Measurements from ENCODE around the gene TMEM38A.

Gene TMEM38A

GRCh38 chr19:16660763-16661479 is at the start of gene TMEM38A:
TMEM38A (plus strand) TSS chr19:16661139; CDS start chr19:16661218, 79 bp downstream.
- DNase-seq (ENCODE audit: low read depth in 3 of 3) = peak in 1 of 3 experiments; percentile 18

DNA sequence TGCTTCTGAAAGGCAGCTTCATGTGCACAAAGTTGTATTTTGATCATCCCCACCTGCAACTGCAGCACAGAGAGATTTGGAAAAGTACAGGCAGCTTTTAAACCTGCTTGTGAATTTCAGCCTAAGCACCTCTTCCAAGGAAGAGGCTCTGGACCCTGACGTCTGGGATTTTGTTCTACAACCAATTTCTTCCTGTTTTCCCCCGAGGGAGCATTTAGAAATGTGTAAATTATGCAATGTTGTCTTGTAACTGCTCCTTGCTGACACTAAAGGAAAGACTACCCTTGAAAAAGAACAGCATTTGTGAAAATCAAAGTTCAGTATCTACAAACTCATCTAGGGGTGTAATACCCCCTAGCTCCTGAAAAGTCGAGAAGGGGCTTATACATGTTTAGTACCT is 48.3 kb upstream of the TMEM38A start:
- DNase-seq (ENCODE audit: low read depth in 3 of 3) = no peak

GRCh38 chr19:16613841-16614240 is 47.1 kb upstream of the TMEM38A start:
- DNase-seq (ENCODE audit: low read depth in 3 of 3) = no peak

DNA sequence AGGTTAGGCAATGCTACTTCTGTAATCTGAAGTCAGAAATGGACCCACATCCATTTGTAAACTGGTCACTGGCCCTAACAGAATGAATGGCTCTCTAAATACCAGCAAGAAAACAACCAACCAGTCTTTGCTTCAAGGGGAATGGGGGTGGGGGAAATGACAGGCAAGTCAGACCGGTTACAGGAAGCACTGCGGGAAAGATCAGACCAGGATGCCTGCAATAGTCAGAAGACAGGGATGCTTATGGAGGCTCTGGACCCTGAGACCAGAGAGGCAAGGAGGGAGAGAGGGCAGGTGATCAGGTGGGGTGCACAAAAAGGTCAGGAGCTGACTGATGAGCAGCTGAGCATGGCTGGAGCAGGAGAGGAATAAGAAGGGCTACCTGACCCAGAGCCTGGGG is 46.0 kb upstream of the TMEM38A start:
- DNase-seq (ENCODE audit: low read depth in 3 of 3) = no peak

DNA sequence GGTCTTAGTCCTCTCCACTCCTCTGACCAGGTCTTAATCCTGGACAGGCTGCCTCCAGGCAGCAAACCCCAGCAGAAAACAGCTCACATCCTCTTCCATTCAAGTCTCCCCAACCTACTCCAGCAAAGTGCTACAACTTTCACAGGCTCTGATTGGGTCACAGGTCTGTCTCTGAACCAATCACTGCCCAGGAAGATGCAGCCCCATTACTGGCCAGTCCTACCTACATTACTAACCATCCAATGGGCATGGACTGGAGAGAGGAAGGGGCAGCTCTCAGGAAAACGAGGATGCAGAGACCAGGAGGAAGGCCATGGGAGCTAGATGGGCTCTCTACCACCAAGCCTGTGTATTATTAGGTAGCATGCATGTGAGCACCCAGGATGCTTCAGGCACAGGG is 45.1 kb upstream of the TMEM38A start:
- no peak for DNase-seq (ENCODE audit: low read depth in 3 of 3)

DNA sequence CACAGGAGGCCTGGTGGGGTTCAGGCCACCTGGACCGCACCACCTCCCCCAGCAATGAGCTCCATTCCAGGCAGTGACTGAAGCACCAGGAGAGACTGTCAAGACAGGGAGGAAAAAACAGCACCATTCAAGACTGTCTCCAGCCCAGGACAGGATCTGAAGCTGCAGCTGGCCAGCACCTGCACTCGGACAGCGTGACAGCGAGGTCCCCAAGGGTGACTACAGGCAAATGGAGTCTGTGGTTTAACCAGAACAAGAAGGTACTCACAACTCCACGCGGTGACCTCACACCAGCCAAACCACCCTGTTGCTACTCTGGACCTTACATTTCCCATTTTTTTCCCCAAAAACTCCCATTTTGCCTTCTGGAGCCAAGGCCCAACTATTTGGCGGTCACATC is 42.7 kb upstream of the TMEM38A start:
- DNase-seq (ENCODE audit: low read depth in 3 of 3) = no peak

- no peak for DNase-seq (ENCODE audit: low read depth in 3 of 3)
Measured at GRCh38 chr19:16619457-16619856, 41.5 kb upstream of the TMEM38A start.

- DNase-seq (ENCODE audit: low read depth in 3 of 3) = no peak
Measured at GRCh38 chr19:16620018-16620417, 40.9 kb upstream of the TMEM38A start.

DNA sequence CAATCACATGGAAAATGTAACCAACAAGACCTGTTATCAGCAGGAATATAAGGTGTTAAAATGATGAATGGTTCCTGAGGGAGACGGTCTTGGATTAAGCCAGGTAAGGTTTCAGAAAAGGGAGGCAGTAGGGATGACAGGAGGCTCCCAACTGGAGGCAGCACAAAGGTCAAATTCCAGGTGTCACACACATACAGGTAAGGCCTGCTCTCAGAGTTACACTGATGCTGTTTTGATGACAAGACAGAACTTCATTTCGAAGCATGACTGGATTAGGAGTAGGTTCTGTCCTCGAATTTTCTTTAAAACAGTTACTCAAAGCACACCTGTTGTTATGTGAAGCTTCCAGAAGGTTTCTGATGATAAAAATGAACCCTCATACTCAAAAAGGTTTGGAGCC is 40.4 kb upstream of the TMEM38A start:
- DNase-seq (ENCODE audit: low read depth in 3 of 3) = no peak

DNA sequence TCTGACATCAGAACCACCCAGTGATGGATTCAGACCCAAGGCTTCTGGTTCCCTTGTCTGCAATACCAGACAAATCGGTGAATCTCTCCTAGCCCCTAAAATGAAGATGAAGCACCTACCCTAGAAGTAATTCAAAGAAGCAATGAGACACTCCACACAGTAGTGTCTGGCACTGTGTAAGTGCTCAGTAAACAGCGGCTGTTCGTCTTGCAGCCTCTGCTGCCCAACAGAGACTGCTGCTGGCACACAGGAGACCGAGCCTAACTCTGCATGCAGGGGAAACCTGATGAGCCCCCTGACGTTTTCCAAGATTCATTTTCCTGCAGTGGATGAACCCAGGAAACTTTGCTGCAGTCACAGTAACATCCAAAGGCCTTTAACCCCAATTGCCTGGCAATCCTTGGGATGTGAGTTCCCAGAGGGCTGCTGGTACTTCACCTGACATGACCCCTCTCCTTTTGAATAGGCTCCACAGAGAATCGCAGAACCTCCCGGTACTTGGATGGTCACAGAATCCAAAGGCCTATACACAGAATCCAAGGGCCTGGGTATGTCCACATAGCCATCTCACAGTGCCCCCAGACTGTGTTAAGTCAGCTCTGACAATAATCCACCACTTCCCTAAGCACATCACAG is 39.7 kb upstream of the TMEM38A start:
- DNase-seq (ENCODE audit: low read depth in 3 of 3) = no peak

- no peak for DNase-seq (ENCODE audit: low read depth in 3 of 3)
Measured at GRCh38 chr19:16623066-16623465, 37.9 kb upstream of the TMEM38A start.

DNA sequence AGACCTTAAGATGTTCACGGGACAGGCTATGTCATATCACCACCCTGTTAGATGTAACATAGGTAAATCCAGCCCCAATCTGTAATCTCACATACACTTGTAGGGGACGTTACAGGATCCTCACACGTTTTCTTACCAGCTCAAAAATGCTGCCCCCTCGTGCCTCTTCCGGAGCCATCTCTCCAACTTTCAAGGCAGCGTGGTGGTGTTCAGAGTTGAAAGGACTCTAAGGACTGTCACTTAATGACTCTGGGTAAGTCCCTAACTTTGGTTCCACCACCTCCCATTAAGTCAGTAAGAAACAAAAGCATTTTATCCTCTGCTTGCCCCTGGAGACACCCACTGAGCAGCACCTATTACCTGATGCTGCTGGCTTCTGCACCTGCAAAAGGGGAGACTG is 37.4 kb upstream of the TMEM38A start:
- DNase-seq (ENCODE audit: low read depth in 3 of 3) = no peak

DNA sequence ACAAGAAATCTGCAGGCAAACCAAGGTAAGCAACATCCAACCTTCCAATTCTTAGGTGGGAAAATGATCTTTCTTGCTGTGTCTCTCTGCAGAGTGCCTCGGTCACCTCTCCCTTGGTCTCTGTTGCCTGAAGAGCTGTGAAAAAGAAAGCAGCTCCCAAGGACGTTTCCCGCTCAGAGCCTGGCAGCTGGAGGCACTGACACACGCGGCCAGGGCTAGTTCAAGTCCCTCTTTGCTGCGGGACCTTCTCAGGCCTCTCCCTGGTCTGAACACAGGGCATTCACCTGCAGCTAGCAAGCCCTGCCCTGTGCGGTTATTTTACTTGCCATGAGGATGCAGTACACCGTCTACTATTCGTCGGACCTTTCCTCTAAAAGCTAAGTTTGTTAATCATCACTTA is 36.7 kb upstream of the TMEM38A start:
- DNase-seq (ENCODE audit: low read depth in 3 of 3) = no peak

DNA sequence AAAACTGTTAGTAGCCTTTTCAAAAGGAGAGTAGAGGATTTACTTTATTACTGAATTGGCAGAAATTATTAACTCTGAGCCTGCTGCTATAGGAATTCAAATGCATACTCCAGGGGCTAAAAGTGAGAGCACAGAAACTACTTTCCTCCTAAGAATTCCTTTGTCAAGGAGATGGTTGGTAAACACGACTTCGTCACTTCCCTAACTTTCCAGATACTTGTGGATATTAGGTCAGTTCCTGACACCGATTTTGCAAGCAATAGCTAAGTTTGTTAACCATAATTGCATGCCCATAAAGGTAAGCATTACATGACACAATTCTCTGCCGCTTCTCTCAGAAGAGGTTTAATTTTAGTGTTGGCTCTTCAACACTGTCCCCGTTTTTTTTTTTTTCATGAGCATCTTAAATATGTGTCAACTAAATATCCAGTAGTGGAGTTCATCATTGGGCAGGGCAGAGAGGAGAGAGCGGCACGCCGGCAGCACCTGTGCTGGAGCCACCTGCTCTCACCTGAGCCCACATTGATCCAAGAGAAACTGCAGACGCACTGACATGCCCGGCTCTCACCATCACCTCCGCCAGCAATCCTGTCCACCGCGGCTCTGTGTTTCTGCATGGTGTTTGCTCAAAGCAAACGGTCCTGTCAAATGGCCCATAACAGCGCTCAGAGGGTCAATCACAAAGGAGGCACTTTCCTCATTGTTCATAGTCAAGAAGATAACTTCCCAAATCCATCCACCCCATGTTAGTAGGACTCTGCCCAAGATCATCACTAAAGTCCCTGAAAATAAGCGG is 35.6 kb upstream of the TMEM38A start:
- no peak for DNase-seq (ENCODE audit: low read depth in 3 of 3)

DNA sequence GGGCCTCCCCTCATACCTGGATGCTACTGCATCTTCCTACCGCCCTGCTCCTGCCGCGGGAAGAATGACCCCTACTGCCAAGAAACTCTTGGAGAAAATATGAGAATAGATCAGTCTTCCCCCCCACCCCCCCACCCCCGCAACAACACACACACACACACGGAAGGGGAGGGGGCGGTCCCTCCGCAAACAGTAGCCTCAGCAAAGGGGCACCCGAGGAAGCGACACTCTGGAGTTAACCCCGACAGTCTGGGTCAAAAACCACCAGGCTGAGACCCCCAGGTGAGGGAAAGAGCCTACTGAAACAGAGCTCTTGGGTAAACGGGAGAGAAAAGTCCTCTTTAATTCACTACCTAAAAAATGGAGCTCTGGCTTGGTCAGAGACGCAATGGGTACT is 34.1 kb upstream of the TMEM38A start:
- peak in 1 of 3 experiments; percentile 13 for DNase-seq (ENCODE audit: low read depth in 3 of 3)

DNA sequence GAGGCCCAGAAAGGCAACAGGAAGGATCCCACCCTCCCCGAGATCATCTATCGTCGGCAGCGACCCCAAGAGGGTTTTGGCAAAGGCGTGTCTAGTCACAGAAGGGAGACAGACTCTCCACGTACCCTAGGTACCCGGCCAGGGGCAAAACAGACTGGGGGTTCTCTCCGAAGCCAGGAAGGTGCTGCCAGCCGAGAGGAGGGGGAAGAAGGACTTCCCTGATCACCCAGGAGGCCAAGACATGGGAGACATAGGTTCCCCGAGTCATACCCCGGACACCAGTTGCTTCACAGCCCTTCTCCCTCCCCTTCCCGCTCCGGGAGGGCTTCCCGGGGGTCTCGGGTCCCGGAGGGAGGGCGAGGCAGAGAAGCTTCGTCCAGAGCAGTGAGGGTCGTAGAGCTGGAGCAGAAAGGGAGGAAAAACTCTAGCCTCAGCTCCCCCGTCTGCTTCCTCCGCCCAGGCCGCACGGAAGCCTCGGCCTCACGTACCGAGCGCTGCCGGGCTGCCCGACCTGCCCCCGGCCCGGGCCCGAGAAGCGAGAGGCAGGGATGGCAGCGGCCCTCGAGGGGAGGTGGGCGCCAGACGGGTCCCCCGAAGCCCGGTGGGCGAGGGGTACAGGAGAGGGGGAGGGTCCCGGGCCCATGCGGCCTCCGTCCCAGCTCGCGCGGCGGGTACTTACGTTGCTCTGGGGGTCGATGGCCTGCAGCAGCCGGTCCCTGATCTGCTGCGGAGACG is 33.6 kb upstream of the TMEM38A start:
- DNase-seq (ENCODE audit: low read depth in 3 of 3) = peak in 1 of 3 experiments; percentile 7

- no peak for DNase-seq (ENCODE audit: low read depth in 3 of 3)
Measured at GRCh38 chr19:16627928-16628182, 33.1 kb upstream of the TMEM38A start.

DNA sequence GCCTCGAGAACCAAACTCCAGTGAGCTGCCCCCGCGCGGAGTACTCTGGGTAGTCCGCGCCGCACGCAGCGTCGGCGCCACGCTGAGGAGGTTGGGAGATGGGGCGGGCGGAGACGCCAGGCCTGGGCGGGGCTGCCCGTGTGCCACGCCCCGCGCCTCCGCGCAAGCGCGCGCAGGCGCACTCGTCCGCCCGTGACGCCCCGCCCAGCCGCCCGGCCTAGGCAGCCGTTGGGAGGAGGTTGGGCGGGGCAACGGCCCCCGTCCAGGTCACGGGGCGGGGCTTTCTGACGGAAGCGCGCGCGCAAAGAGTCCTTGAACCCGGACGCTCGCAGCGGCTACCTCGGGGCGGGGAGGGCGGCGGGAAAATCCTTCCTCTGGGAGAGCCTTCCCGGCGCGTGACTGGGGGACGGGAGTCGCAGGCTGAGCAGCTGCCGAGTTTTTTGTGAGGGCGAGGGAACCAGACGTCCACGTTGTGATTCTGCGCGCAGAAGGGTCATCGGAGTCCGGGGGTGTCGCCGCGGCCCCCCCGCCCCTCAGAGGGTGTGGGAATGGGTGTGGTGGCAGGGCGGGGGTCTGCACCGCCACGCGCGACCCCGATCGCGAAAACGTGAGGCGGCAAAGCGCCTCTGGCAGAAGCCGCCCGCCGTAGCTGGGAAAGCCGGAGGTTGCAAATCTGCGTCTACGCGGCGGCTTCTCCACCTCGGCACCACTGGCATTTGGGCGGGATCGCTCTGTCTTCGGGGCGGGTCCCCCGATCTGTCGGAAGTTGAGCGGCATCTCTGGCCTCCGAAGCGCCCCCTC is 32.6 kb upstream of the TMEM38A start, which contains the start of gene MED26:
Gene MED26 (minus strand): TSS at position 22 of the 801 bp plus-strand sequence. CDS start 261 bp downstream, outside the sequence.
- DNase-seq (ENCODE audit: low read depth in 3 of 3) = peak; percentile 90 to 95 (median 92)

- no peak for DNase-seq (ENCODE audit: low read depth in 3 of 3)
Measured at GRCh38 chr19:16628984-16629691, 31.8 kb upstream of the TMEM38A start.

- DNase-seq (ENCODE audit: low read depth in 3 of 3) = no peak
Measured at GRCh38 chr19:16631465-16631864, 29.5 kb upstream of the TMEM38A start.

- no peak for DNase-seq (ENCODE audit: low read depth in 3 of 3)
Measured at GRCh38 chr19:16637535-16637934, 23.4 kb upstream of the TMEM38A start.

Data from stimulated activated CD4-positive, alpha-beta T cell treated with anti-CD3 and anti-CD28 coated beads, TNF-alpha, amount 100 ng/mL, for 24 hours (primary cell).